Type B pancreatic cell (in vitro differentiated cells): ENCODE data around the gene CEP57L1. TPM values are rescaled to one million over a fixed set of nuclear protein-coding genes. Genes with fewer than 3 reads are reported as not detected.

Experiments
- DNase-seq: peaks from one replicate; pipeline ENCODE4 v3.0.0; 2021; ENCODE audit warnings: mixed read lengths; ENCODE audit not compliant: unreplicated experiment; ENCODE audit errors: extremely low spot score
- H3K27ac Mint-ChIP-seq: 2 replicates; pipeline ENCODE4 v1.8.0; 2021; ENCODE audit warnings: mild to moderate bottlenecking, mixed read lengths
- H3K27me3 Mint-ChIP-seq: 2 replicates; pipeline ENCODE4 v1.8.0; 2021; ENCODE audit warnings: mixed read lengths
- H3K36me3 Mint-ChIP-seq: 2 replicates; pipeline ENCODE4 v1.8.0; 2021; ENCODE audit warnings: mixed read lengths
- H3K4me1 Mint-ChIP-seq: one replicate; pipeline ENCODE4 v1.8.0; 2021; ENCODE audit warnings: mixed read lengths; ENCODE audit not compliant: unreplicated experiment
- H3K4me3 Mint-ChIP-seq: 2 replicates; pipeline ENCODE4 v1.8.0; 2021; ENCODE audit warnings: mild to moderate bottlenecking, mixed read lengths
- H3K9me3 Mint-ChIP-seq: 2 replicates; pipeline ENCODE4 v1.8.0; 2021; ENCODE audit warnings: mixed read lengths
- CTCF ChIP-seq: fragments of 200-600 bp; sonication (generic); conservative IDR thresholded peaks from 2 replicates; pipeline ENCODE4 v1.5.0; 2021; ENCODE audit warnings: antibody characterized with exemption, mild to moderate bottlenecking
- total RNA-seq: library from RNA; stranded (reverse); gene quantifications from 2 replicates; pipeline ENCODE4 v1.2.1, GENCODE V29; 2021; ENCODE audit warnings: low replicate concordance

CEP57L1 gene
- total RNA-seq, 1 donor from 2014 or later: 20.7 TPM

DNA sequence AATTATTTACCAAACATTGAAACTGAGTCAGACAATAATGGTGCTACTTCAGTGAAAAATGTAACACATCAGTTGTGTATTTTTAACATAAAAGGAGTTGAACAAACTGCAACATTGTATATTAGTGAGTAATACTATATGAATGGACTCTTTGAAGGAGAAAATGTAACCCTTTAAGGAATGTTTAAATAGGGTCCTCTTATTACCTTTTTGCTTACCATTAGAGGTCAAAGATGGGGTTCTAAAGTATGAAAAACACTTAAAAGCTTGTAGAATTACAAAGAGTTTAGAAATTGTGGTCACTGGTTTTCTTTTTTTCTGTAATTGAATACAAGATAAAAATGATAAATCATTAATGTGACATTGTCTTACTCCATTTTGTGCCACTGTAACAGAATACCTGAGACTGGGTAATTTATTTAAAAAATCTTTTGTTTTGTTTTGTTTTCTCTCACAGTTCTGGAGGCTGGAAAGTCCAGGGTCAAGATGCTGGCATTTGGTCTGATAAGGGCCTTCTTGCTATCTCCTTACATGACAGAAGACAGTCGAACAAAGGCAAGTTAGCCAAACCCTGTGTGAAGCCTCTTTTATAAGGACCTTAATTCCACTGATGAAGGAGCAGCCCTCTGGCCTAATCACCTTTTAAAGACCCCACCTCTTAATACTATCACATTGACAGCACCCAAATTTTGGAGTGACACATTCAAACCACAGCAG is 43.8 kb upstream of the CEP57L1 start:
- H3K27ac Mint-ChIP-seq: no peak overlapping the region
- no peak for TF ChIP-seq CTCF
- peaks cover 6% of the 10 kb centered on the region for H3K36me3 Mint-ChIP-seq
- no peak overlapping the region for H3K4me3 Mint-ChIP-seq
- H3K27me3 Mint-ChIP-seq: no peaks in the 10 kb centered on the region
- peaks cover 15% of the 10 kb centered on the region for H3K4me1 Mint-ChIP-seq
- DNase-seq: no peak
- H3K9me3 Mint-ChIP-seq: no peaks in the 10 kb centered on the region

DNA sequence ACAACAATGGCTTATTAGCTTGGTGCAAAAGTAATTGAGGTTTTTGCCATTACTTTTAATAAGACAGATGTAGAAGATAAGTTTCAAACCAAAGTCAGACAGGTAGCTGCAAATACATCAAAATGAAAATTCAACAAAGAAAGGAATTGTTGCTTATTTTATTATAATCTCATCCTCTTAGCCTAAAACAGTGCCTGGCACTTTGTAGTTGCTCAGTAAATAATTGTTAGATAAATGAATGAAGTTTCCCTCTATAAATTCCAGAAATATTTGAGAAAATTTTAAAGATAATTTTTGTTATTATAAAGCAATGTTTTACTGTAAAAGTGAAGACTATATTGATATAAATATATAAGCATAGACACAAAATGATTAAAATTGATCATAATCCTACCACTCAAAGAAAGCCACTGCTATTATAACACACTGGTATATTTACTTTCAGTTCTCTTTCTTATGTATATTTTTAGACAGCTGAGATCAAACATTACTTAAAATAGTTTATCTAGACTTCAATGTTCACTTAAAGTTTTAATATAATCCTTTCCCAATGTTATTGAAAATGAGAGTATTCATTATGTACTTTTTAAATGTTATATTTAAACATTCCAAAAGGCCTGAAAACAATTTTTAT is 43.2 kb upstream of the CEP57L1 start:
- Mint-ChIP-seq H3K4me3 (no peak overlapping the region), H3K27me3 (no peaks in the 10 kb centered on the region), H3K27ac (no peak overlapping the region), H3K36me3 (peaks cover 6% of the 10 kb centered on the region), H3K4me1 (peaks cover 15% of the 10 kb centered on the region), H3K9me3 (peaks cover 6% of the 10 kb centered on the region)
- TF ChIP-seq CTCF: no peak
- DNase-seq: no peak

- peaks cover 15% of the 10 kb centered on the region for H3K4me1 Mint-ChIP-seq
- no peaks in the 10 kb centered on the region for H3K27me3 Mint-ChIP-seq
- no peak for DNase-seq
- H3K4me3 Mint-ChIP-seq: no peak overlapping the region
- H3K27ac Mint-ChIP-seq: no peak overlapping the region
- no peak for TF ChIP-seq CTCF
- peaks cover 6% of the 10 kb centered on the region for H3K9me3 Mint-ChIP-seq
- peaks cover 6% of the 10 kb centered on the region for H3K36me3 Mint-ChIP-seq
These were observed 42.5 kb upstream of the CEP57L1 start for GRCh38 chr6:109052852-109053251.

DNA sequence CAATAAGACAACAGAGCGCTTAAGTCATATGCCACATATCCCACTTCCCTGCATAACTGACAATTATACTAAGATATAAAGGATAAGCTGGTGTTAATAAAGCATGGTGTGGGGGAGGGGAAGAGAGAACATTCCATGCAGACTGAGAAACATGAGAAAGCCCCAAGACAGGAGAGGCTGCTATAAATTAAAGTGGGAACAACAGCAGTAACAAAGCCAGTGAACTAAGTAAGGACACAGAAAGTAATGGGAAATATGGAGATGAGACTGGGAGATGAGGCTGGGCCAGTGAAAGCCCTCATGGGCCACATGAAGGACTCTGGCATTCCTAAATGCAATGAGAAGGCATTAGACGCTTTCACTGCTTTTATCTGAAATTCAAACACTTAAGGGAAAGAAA is 42.0 kb upstream of the CEP57L1 start:
- peaks cover 6% of the 10 kb centered on the region for H3K36me3 Mint-ChIP-seq
- TF ChIP-seq CTCF: no peak

DNA sequence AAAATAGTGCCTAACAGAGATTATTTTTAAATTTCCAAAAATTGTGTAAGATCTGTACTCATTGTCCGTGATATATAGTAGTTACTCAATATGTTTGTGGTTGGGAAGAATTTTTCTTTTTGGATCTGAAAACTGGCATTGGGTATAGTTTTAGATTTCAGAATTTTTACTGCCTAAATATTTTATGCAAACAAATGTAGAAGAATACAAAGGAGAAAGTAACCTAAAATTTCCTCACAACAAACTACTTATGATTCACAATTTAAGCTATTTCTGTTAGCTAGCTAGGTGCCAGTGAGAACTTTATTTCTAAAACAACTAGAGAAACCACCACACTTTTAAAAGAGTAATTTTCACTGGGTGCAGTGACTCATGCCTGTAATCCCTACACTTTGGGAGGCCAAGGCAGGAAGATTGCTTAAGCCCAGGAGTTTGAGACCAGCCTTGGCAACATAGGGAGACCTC is 39.5 kb upstream of the CEP57L1 start:
- no peak overlapping the region for H3K4me3 Mint-ChIP-seq
- no peak for TF ChIP-seq CTCF

More for the DNA sequence above, 42.0 kb upstream of the CEP57L1 start:
- no peak for DNase-seq
- peaks cover 15% of the 10 kb centered on the region for H3K4me1 Mint-ChIP-seq
- H3K4me3 Mint-ChIP-seq: no peak overlapping the region
- H3K27me3 Mint-ChIP-seq: no peaks in the 10 kb centered on the region
- peak overlapping the region; percentile 2 for H3K27ac Mint-ChIP-seq
- peaks cover 6% of the 10 kb centered on the region for H3K9me3 Mint-ChIP-seq

More for the DNA sequence above, 39.5 kb upstream of the CEP57L1 start:
- no peaks in the 10 kb centered on the region for H3K36me3 Mint-ChIP-seq
- no peak for DNase-seq
- peaks cover 23% of the 10 kb centered on the region for H3K4me1 Mint-ChIP-seq
- no peak overlapping the region for H3K27ac Mint-ChIP-seq
- H3K9me3 Mint-ChIP-seq: peaks cover 6% of the 10 kb centered on the region
- no peaks in the 10 kb centered on the region for H3K27me3 Mint-ChIP-seq
